Left ventricle myocardium inferior (tissue), 1 donor: ENCODE data around the gene FILIP1L. TPM values are rescaled to one million over a fixed set of nuclear protein-coding genes. Genes with fewer than 3 reads are reported as not detected.

ENCODE experiments used
- DNase-seq: peaks from one replicate; pipeline ENCODE4 v3.0.0-alpha.2; 2020
- H3K27ac ChIP-seq: fragments of 200-600 bp; replicated peaks from 2 replicates; pipeline ENCODE4 v1.8.0; 2021
- H3K27me3 ChIP-seq: fragments of 200-600 bp; 2 replicates; pipeline ENCODE4 v1.8.0; 2021; ENCODE audit warnings: low read depth
- H3K36me3 ChIP-seq: fragments of 200-600 bp; 2 replicates; pipeline ENCODE4 v1.8.0; 2021
- H3K4me1 ChIP-seq: fragments of 200-600 bp; 2 replicates; pipeline ENCODE4 v1.8.0; 2021
- H3K4me3 ChIP-seq: fragments of 200-600 bp; 2 replicates; pipeline ENCODE4 v1.8.0; 2021; ENCODE audit warnings: mild to moderate bottlenecking, moderate library complexity
- H3K9me3 ChIP-seq: fragments of 200-600 bp; replicated peaks from 2 replicates; pipeline ENCODE4 v1.8.0; 2021
- CTCF ChIP-seq: fragments of 200-600 bp; IDR thresholded peaks from 2 replicates; pipeline ENCODE4 v1.8.0; 2021; ENCODE audit warnings: antibody characterized with exemption, mild to moderate bottlenecking, borderline replicate concordance
- intact Hi-C: fragments of 100-400 bp; cut with micrococcal nuclease; formaldehyde crosslinking; loops from one replicate; pipeline ENCODE4 v1.11.0; 2022
- total RNA-seq: library from RNA; stranded (reverse); fragmentation: NEBNext Ultra II Directional; extraction: Animal tissue kit (Norgen Biotek cat#: 25700); gene quantifications from one replicate; pipeline ENCODE4 v1.2.1, GENCODE V29; 2021
- donor health status: DM: no; HTN: yes; CAD: no; lungs with severe emphysema.

The FILIP1L gene
- total RNA-seq, 1 donor from 2014 or later = 84.9 TPM

GRCh38 chr3:100003609-100004503 lies 110.4 kb downstream of the FILIP1L start:
- Histone ChIP-seq H3K9me3 (no peaks in the 10 kb centered on the region), H3K4me1 (peaks cover 64% of the 10 kb centered on the region), H3K36me3 (no peaks in the 10 kb centered on the region), H3K27me3 (no peaks in the 10 kb centered on the region), H3K4me3 (no peak overlapping the region), H3K27ac (peak overlapping the region; percentile 71)
- no peak for TF ChIP-seq CTCF
- intact Hi-C loops = no loop called here
- DNase-seq = no peak

- DNase-seq = no peak
- intact Hi-C loops = no loop called here
- Histone ChIP-seq H3K9me3 (no peaks in the 10 kb centered on the region), H3K36me3 (no peaks in the 10 kb centered on the region), H3K27ac (no peak overlapping the region), H3K4me3 (no peak overlapping the region), H3K4me1 (peaks cover 53% of the 10 kb centered on the region), H3K27me3 (no peaks in the 10 kb centered on the region)
- TF ChIP-seq CTCF = no peak
Measured at GRCh38 chr3:100002599-100003350, 111.5 kb downstream of the FILIP1L start.

- no peaks in the 10 kb centered on the region for H3K27me3 ChIP-seq
- H3K4me1 ChIP-seq = peaks cover 43% of the 10 kb centered on the region
- no peaks in the 10 kb centered on the region for H3K36me3 ChIP-seq
- no peak overlapping the region for H3K4me3 ChIP-seq
- intact Hi-C loops = no loop called here
- no peak for TF ChIP-seq CTCF
- DNase-seq = no peak
- no peak overlapping the region for H3K27ac ChIP-seq
- no peaks in the 10 kb centered on the region for H3K9me3 ChIP-seq
Measured at GRCh38 chr3:100001526-100002270, 112.6 kb downstream of the FILIP1L start.

- Histone ChIP-seq H3K4me1 (peaks cover 36% of the 10 kb centered on the region), H3K27ac (no peak overlapping the region), H3K9me3 (peaks cover 5% of the 10 kb centered on the region), H3K36me3 (no peaks in the 10 kb centered on the region), H3K27me3 (no peaks in the 10 kb centered on the region), H3K4me3 (no peak overlapping the region)
- no peak for TF ChIP-seq CTCF
- intact Hi-C loops = no loop called here
- DNase-seq = no peak
Measured at GRCh38 chr3:100001083-100001482, 113.2 kb downstream of the FILIP1L start.

- TF ChIP-seq CTCF = no peak
- peaks cover 21% of the 10 kb centered on the region for H3K4me1 ChIP-seq
- H3K9me3 ChIP-seq = peaks cover 11% of the 10 kb centered on the region
- H3K27ac ChIP-seq = no peak overlapping the region
- intact Hi-C loops = no loop called here
- no peak overlapping the region for H3K4me3 ChIP-seq
- no peak for DNase-seq
- no peaks in the 10 kb centered on the region for H3K27me3 ChIP-seq
- H3K36me3 ChIP-seq = no peaks in the 10 kb centered on the region
Measured at GRCh38 chr3:99999536-99999935, 114.8 kb downstream of the FILIP1L start.
